ENCODE measurements around the gene SIRT7.

The SIRT7 gene

GRCh38 chr17:81863833-81864768 lies 53.9 kb downstream of the SIRT7 start:
- DNase-seq (ENCODE audit: low spot score): no peak

- no peak for DNase-seq (ENCODE audit: low spot score)
Measured at GRCh38 chr17:81863123-81863675, 54.8 kb downstream of the SIRT7 start.
